ENCODE results near the gene LIPK. TPM values are rescaled to one million over a fixed set of nuclear protein-coding genes. Genes with fewer than 3 reads are reported as not detected.

The LIPK gene
- total and polyA plus RNA-seq, 7 donors, result not detected

DNA sequence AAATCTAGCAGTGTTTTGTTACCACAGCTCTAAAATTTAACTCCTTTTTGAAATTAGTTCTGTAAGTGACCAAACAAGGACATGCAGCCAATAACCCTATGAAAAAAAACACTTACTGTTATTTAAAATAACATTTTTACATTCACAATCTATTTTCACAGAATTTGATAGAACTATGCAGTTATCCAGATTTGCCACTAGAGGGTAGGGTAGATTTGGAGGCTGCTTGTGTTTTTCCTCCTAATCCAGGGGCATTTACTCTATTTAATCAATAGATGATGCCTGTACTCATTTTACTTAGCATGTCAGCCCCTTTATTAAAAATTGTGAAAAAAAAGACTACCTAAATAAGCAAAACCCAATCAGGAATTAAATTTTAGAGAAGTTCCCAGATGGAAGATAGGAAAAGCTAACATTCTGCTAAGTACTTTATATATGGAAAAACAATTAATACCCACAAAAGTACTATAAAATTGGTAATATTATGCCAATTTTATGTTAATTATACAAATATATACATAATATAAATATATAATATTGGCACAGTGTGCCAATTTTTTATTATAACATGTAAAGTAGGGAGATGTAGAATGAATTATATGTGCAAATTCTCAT is 18.1 kb upstream of the LIPK start:
- DNase-seq, result no peak
- H3K4me3 ChIP-seq, result no peak overlapping the region
- intact Hi-C loops (cut with DNase I), result loop anchor here in 1 of 2 donors (10.0 kb wide), 1 partner anchor 127 kb away; no protein-coding TSS in a partner anchor
- TF ChIP-seq, protein P1, sequence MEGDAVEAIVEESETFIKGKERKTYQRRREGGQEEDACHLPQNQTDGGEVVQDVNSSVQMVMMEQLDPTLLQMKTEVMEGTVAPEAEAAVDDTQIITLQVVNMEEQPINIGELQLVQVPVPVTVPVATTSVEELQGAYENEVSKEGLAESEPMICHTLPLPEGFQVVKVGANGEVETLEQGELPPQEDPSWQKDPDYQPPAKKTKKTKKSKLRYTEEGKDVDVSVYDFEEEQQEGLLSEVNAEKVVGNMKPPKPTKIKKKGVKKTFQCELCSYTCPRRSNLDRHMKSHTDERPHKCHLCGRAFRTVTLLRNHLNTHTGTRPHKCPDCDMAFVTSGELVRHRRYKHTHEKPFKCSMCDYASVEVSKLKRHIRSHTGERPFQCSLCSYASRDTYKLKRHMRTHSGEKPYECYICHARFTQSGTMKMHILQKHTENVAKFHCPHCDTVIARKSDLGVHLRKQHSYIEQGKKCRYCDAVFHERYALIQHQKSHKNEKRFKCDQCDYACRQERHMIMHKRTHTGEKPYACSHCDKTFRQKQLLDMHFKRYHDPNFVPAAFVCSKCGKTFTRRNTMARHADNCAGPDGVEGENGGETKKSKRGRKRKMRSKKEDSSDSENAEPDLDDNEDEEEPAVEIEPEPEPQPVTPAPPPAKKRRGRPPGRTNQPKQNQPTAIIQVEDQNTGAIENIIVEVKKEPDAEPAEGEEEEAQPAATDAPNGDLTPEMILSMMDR (IDR thresholded peaks at IDR 0.05), result peak; percentile 57
- peaks cover 0 to 2% (median 0%) of the 10 kb centered on the region in 3 donors for H3K27me3 ChIP-seq (ENCODE audit: insufficient read depth in 3 of 3, low read length in 2 of 3)
- no peak overlapping the region for H3K27ac ChIP-seq
- no peaks in the 10 kb centered on the region for H3K36me3 ChIP-seq (ENCODE audit: insufficient read depth in 1 of 2, low read depth in 1 of 2)
- no peak for ATAC-seq
- H3K4me1 ChIP-seq, result no peaks in the 10 kb centered on the region
- no peaks in the 10 kb centered on the region for H3K9me3 ChIP-seq

DNA sequence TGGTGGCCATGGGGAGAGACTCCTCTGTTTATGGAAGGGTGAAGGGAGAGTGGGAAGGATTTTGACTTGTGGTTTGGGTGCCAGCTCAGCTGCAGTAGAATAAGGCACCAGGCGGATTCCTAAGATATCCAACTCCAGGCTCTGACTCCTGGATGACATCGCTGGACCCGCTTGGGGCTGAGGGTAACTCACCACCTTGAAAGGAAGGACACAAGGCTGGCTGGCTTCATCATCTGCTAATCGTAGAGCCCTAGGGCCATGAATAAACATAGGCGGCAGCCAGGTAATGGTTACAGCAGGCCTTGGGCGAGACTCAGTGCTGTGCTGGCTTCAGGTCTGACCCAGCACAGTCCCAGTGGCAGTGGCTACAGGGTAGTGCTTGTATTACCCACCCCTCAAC is 16.7 kb upstream of the LIPK start:
- WGBS, 3 donors, result 93% methylated on average over 6 of the region's 6 CpGs
- DNase-seq (no peak), ATAC-seq (no peak)
- intact Hi-C loops (cut with DNase I), result loop anchor here in 1 of 2 donors (10.0 kb wide), 1 partner anchor 125 kb away; no protein-coding TSS in a partner anchor
- H3K27ac ChIP-seq, result no peak overlapping the region
- no peaks in the 10 kb centered on the region for H3K4me1 ChIP-seq
- H3K9me3 ChIP-seq, result no peaks in the 10 kb centered on the region
- TF ChIP-seq, protein P1 (IDR thresholded peaks at IDR 0.05), result no peak
- H3K36me3 ChIP-seq (ENCODE audit: insufficient read depth in 1 of 2, low read depth in 1 of 2), result no peaks in the 10 kb centered on the region
- no peak overlapping the region for H3K4me3 ChIP-seq
- no peaks in the 10 kb centered on the region for H3K27me3 ChIP-seq (ENCODE audit: insufficient read depth in 3 of 3, low read length in 2 of 3)

DNA sequence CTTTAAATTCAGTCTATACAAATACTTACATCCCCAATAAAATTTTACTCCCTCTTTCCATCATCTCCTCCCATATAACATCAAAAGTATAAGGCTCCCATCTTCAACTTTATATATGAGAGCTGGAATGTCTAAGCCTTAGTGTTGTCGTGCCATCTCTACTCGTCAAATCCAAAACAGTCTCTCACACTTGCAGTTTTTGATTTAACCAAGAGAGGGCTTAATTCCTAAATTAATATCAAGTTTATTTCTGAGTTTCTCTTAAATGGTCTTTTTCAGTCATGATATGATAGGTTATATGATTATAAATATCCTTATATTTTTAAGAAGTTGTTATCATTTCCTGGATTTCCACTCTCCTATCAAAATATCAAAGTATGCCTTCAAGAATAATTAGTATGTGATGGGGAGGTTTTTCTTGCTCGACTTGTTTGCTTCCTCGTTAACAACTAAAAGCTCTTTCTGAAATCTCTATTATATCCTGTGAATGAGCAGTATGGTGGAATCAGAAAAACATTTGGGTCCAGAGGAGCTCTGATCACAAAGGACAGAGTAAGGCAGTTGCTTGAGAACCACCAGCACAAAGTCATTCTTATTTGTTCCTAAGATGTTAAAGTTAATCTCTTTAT is 12.5 kb upstream of the LIPK start:
- Histone ChIP-seq H3K4me3 (no peak overlapping the region), H3K9me3 (no peaks in the 10 kb centered on the region), H3K27ac (no peak overlapping the region), H3K36me3 (ENCODE audit: insufficient read depth in 1 of 2, low read depth in 1 of 2) (no peaks in the 10 kb centered on the region), H3K4me1 (no peaks in the 10 kb centered on the region), H3K27me3 (ENCODE audit: insufficient read depth in 3 of 3, low read length in 2 of 3) (peaks cover 0 to 2% (median 0%) of the 10 kb centered on the region in 3 donors)
- ATAC-seq, result no peak
- intact Hi-C loops (cut with DNase I), result no loop called here
- WGBS, 3 donors, result 51 to 64% (median 55%) methylated on average over 4 of the region's 4 CpGs
- TF ChIP-seq, protein P1 (IDR thresholded peaks at IDR 0.05), result no peak
- DNase-seq, result no peak

DNA sequence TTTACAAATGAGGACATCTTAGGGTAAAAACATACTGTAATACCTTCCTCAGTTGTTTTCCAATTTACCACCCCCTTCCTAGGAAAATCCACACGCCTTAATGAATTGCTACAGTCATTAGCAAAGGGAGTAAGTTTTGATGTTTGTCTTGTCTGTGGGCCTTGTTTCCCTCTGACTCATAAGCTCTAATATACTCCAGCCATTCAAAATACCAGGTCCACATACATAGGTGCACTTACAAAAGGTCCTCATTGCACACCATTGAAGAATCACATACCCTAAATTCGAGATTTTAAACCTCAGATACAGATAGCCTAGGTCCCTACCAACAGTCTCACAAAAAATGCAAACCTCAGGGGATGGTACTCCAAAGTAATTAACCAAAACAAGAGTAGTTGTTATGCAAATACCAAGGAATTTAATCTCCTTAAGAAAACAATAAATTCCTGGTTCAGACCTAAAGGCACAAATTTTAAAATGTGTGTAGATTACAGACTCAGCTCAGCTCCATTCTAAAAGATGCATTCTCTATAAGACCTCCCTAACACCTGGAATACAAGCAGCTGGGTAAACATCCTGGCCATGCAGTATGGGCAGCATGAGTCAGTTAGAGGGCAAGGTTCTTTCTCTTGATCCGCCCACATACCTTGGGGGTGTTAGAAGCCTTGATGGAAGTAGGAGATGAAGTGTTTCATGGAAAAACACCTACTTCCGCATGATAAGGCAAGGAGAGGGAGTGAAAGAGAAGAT is 3.0 kb upstream of the LIPK start:
- Histone ChIP-seq H3K4me1 (no peaks in the 10 kb centered on the region), H3K4me3 (no peak overlapping the region), H3K27me3 (ENCODE audit: insufficient read depth in 3 of 3, low read length in 2 of 3) (peaks cover 0 to 2% (median 0%) of the 10 kb centered on the region in 3 donors), H3K27ac (no peak overlapping the region), H3K9me3 (no peaks in the 10 kb centered on the region), H3K36me3 (ENCODE audit: insufficient read depth in 1 of 2, low read depth in 1 of 2) (no peaks in the 10 kb centered on the region)
- TF ChIP-seq, protein P1 (IDR thresholded peaks at IDR 0.05), result no peak
- 55 to 56% (median 55%) methylated on average over 4 of the region's 4 CpGs for WGBS, 3 donors
- intact Hi-C loops (cut with DNase I), result no loop called here
- ATAC-seq, result no peak
- DNase-seq, result no peak

Data from psoas muscle (tissue), 8 donors.